ENCODE data around the gene PDZK1IP1.

Gene PDZK1IP1

GRCh38 chr1:47183308-47184089 is 6.3 kb downstream of the PDZK1IP1 start:
- Histone ChIP-seq H3K27me3 (ENCODE audit: low read length) (no peaks in the 10 kb centered on the region), H3F3A (ENCODE audit: insufficient read depth) (no peaks in the 10 kb centered on the region), H3K4me3 (ENCODE audit: insufficient read depth, low read length, poor library complexity, severe bottlenecking) (no peak overlapping the region), H2AFZ (ENCODE audit: low read depth, low read length, severe bottlenecking) (no peak overlapping the region), H3K36me3 (ENCODE audit: low read length) (no peaks in the 10 kb centered on the region), H3K4me2 (ENCODE audit: low read depth, low read length, poor library complexity, severe bottlenecking) (no peak overlapping the region), H3K79me2 (ENCODE audit: insufficient read depth, low read length) (no peaks in the 10 kb centered on the region), H3K9me3 (ENCODE audit: insufficient read depth, low read length) (no peaks in the 10 kb centered on the region), H3K9ac (ENCODE audit: low read length) (no peak overlapping the region), H3K27ac (ENCODE audit: low read depth, low read length) (no peak overlapping the region), H3K9me2 (replicated peaks; ENCODE audit: insufficient read depth, low read length) (no peaks in the 10 kb centered on the region), H4K20me1 (ENCODE audit: low read depth, low read length) (no peaks in the 10 kb centered on the region)
- TF ChIP-seq EZH2phosphoT487 (conservative IDR thresholded peaks at IDR 0.05; ENCODE audit: low read length) (no peak), CTCF (IDR thresholded peaks at IDR 0.05; ENCODE audit: insufficient read depth, low read length, poor library complexity, severe bottlenecking) (no peak)

GRCh38 chr1:47182676-47183235 is 7.1 kb downstream of the PDZK1IP1 start:
- H2AFZ ChIP-seq (ENCODE audit: low read depth, low read length, severe bottlenecking), result no peak overlapping the region
- H3K4me2 ChIP-seq (ENCODE audit: low read depth, low read length, poor library complexity, severe bottlenecking), result no peak overlapping the region
- H3K9me3 ChIP-seq (ENCODE audit: insufficient read depth, low read length), result no peaks in the 10 kb centered on the region
- no peak overlapping the region for H3K4me3 ChIP-seq (ENCODE audit: insufficient read depth, low read length, poor library complexity, severe bottlenecking)
- no peaks in the 10 kb centered on the region for H3F3A ChIP-seq (ENCODE audit: insufficient read depth)
- no peaks in the 10 kb centered on the region for H3K9me2 ChIP-seq (replicated peaks; ENCODE audit: insufficient read depth, low read length)
- TF ChIP-seq CTCF (IDR thresholded peaks at IDR 0.05; ENCODE audit: insufficient read depth, low read length, poor library complexity, severe bottlenecking) (no peak), EZH2phosphoT487 (conservative IDR thresholded peaks at IDR 0.05; ENCODE audit: low read length) (no peak)
- H3K27ac ChIP-seq (ENCODE audit: low read depth, low read length), result no peak overlapping the region
- H3K36me3 ChIP-seq (ENCODE audit: low read length), result no peaks in the 10 kb centered on the region
- H4K20me1 ChIP-seq (ENCODE audit: low read depth, low read length), result no peaks in the 10 kb centered on the region
- no peaks in the 10 kb centered on the region for H3K27me3 ChIP-seq (ENCODE audit: low read length)
- no peaks in the 10 kb centered on the region for H3K79me2 ChIP-seq (ENCODE audit: insufficient read depth, low read length)
- no peak overlapping the region for H3K9ac ChIP-seq (ENCODE audit: low read length)

GRCh38 chr1:47181955-47182675 is 7.7 kb downstream of the PDZK1IP1 start:
- Histone ChIP-seq H3K9me3 (ENCODE audit: insufficient read depth, low read length) (no peaks in the 10 kb centered on the region), H3K9me2 (replicated peaks; ENCODE audit: insufficient read depth, low read length) (no peaks in the 10 kb centered on the region), H3K9ac (ENCODE audit: low read length) (no peak overlapping the region), H3K27ac (ENCODE audit: low read depth, low read length) (no peak overlapping the region), H3K27me3 (ENCODE audit: low read length) (no peaks in the 10 kb centered on the region), H3K36me3 (ENCODE audit: low read length) (no peaks in the 10 kb centered on the region), H3K4me2 (ENCODE audit: low read depth, low read length, poor library complexity, severe bottlenecking) (no peak overlapping the region), H2AFZ (ENCODE audit: low read depth, low read length, severe bottlenecking) (no peak overlapping the region), H3F3A (ENCODE audit: insufficient read depth) (no peaks in the 10 kb centered on the region), H3K4me3 (ENCODE audit: insufficient read depth, low read length, poor library complexity, severe bottlenecking) (no peak overlapping the region), H4K20me1 (ENCODE audit: low read depth, low read length) (no peaks in the 10 kb centered on the region), H3K79me2 (ENCODE audit: insufficient read depth, low read length) (no peaks in the 10 kb centered on the region)
- TF ChIP-seq CTCF (IDR thresholded peaks at IDR 0.05; ENCODE audit: insufficient read depth, low read length, poor library complexity, severe bottlenecking), result no peak
- no peak for TF ChIP-seq EZH2phosphoT487 (conservative IDR thresholded peaks at IDR 0.05; ENCODE audit: low read length)

Data from SU-DHL-6 (cell line).